Measurements from ENCODE around the gene TNFRSF21. TPM values are rescaled to one million over a fixed set of nuclear protein-coding genes. Genes with fewer than 3 reads are reported as not detected.

Gene TNFRSF21
- total and polyA plus RNA-seq, 9 of the 15 experiments (the other 6 are each of a cell fraction or from before 2014, with no cell fraction given): 0.63 to 5.7 (median 2.2) TPM

DNA sequence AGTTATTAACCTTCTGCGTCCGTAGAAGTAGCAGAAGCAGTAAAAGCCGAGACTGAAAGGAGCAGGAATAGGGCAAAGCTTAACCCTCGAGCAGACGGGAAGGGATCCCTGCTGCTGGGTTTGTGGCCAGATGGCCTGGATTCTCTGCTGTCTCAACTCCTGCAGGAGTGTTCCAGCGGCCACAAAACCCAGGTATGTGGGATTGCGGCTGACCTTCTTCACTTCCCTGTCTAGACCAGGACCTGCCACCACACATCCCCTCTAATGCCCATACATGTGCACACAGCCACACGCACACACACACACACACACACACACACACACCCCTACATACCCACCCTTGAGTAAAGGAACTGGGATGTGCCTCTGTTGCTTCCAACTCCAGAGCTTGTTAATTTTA, 33.1 kb upstream of the TNFRSF21 start:
- TF ChIP-seq L3MBTL2 (IDR thresholded peaks at IDR 0.05): no peak
- TF ChIP-seq U2AF2 (optimal IDR thresholded peaks at IDR 0.05; ENCODE audit: low read depth, low read length): no peak
- TF ChIP-seq NR2F6 (CRISPR knock-in tag; IDR thresholded peaks at IDR 0.05): no peak
- TF ChIP-seq RNF2 (IDR thresholded peaks at IDR 0.05): no peak
- TF ChIP-seq ZC3H11A (IDR thresholded peaks at IDR 0.05; ENCODE audit: low read depth, low read length): no peak
- no peak for TF ChIP-seq MAZ (CRISPR knock-in tag; conservative IDR thresholded peaks at IDR 0.05 in 1 of 2, IDR thresholded peaks at IDR 0.05 in 1 of 2)
- no peaks in the 10 kb centered on the region for H3K79me2 ChIP-seq (ENCODE audit: control insufficient read depth, insufficient read depth, low read length)
- ChIA-PET POLR2A (no interaction called here), CTCF (ENCODE audit: low intra/inter-chr PET ratio) (no interaction called here)
- BruUV-seq (replicated peaks): no TSS peak
- FAIRE-seq: no peak
- in situ Hi-C loops (cut with MboI): no loop called here
- no peaks in the 10 kb centered on the region for H3K36me3 ChIP-seq (ENCODE audit: control insufficient read depth, insufficient read depth, low read length)
- DNase-seq (ENCODE audit: extremely low read depth in 1 of 4, low spot score in 3 of 4): no peak
- peaks cover 5 to 9% of the 10 kb centered on the region in 2 experiments; a peak in 4 of 5 replicates for H3K27me3 ChIP-seq (ENCODE audit: control insufficient read depth in 2 of 2, insufficient read depth in 2 of 2, low read length in 2 of 2)
- no peaks in the 10 kb centered on the region for H4K20me1 ChIP-seq (replicated peaks; ENCODE audit: control insufficient read depth, insufficient read depth, low read length)
- peak; percentile 46 for ATAC-seq
- H3K9me1 ChIP-seq (ENCODE audit: control insufficient read depth, insufficient read depth, low read length): no peaks in the 10 kb centered on the region
- no peak overlapping the region for H3K27ac ChIP-seq (ENCODE audit: extremely low read depth, low read depth, low read length)
- no peaks in the 10 kb centered on the region for H3K9me3 ChIP-seq (replicated peaks; ENCODE audit: control insufficient read depth, insufficient read depth, low read depth, low read length)
- H3K4me3 ChIP-seq: no peak overlapping the region
- 0 out of 2 replicates have a peak overlapping the region, but pooled peaks have one; percentile 11 for H2AFZ ChIP-seq (ENCODE audit: low read depth, low read length)
- H3K9ac ChIP-seq (ENCODE audit: insufficient read depth in 1 of 2, low read depth in 2 of 2, low read length in 2 of 2): no peak overlapping the region
- H3K4me1 ChIP-seq (replicated peaks in 1 of 2; ENCODE audit: control insufficient read depth in 2 of 2, insufficient read depth in 2 of 2, low read length in 2 of 2): no peaks in the 10 kb centered on the region
- H3K4me2 ChIP-seq (ENCODE audit: insufficient read depth, low read length): no peak overlapping the region
- 2% methylated on average over 8 of the region's 8 CpGs for WGBS (ENCODE audit: insufficient coverage, low coverage, missing lambda C conversion rate)
- intact Hi-C loops (cut with micrococcal nuclease): no loop called here

DNA sequence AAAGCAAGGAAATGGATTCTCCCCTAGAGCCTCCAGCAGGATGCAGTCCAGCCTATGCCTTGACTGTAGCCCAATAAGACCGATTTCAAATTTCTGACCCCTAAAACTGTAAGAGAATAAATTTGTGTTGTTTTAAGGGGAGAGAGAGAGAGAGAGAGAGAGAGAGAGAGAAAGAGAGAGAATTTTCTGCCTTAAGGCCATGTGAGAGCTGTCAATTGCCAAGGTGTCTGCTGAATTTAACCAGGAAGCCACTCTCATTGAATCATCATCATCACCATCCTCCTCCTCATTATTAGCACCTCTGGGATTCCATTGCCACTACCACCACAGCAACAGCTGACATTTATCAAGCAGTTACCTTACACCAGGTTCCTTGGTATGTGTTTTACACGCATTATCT, 27.8 kb upstream of the TNFRSF21 start:
- TF ChIP-seq ESRRB (CRISPR knock-in tag; IDR thresholded peaks at IDR 0.05; ENCODE audit: borderline replicate concordance): no peak
- ATAC-seq: no peak
- H3K4me3 ChIP-seq: no peak overlapping the region
- H4K20me1 ChIP-seq (replicated peaks; ENCODE audit: control insufficient read depth, insufficient read depth, low read length): no peaks in the 10 kb centered on the region; the same call in 1 of the 2 replicates
- H3K79me2 ChIP-seq (ENCODE audit: control insufficient read depth, insufficient read depth, low read length): no peaks in the 10 kb centered on the region
- no peak for FAIRE-seq
- H3K27ac ChIP-seq (ENCODE audit: extremely low read depth, low read depth, low read length): no peak overlapping the region
- H3K4me1 ChIP-seq (replicated peaks in 1 of 2; ENCODE audit: control insufficient read depth in 2 of 2, insufficient read depth in 2 of 2, low read length in 2 of 2): no peaks in the 10 kb centered on the region; a peak in 1 of 5 replicates
- no peaks in the 10 kb centered on the region for H3K9me3 ChIP-seq (replicated peaks; ENCODE audit: control insufficient read depth, insufficient read depth, low read depth, low read length)
- WGBS (ENCODE audit: insufficient coverage, low coverage, missing lambda C conversion rate): 0% methylated on average over 2 of the region's 2 CpGs
- ChIA-PET CTCF (ENCODE audit: low intra/inter-chr PET ratio) (no interaction called here), POLR2A (interaction anchor here (1.6 kb wide), 1 partner anchor 11 kb away, joined by 8 read pairs; no protein-coding TSS in a partner anchor)
- no peaks in the 10 kb centered on the region for H3K9me1 ChIP-seq (ENCODE audit: control insufficient read depth, insufficient read depth, low read length)
- H3K36me3 ChIP-seq (ENCODE audit: control insufficient read depth, insufficient read depth, low read length): no peaks in the 10 kb centered on the region
- intact Hi-C loops (cut with micrococcal nuclease): no loop called here
- H3K4me2 ChIP-seq (ENCODE audit: insufficient read depth, low read length): no peak overlapping the region
- in situ Hi-C loops (cut with MboI): no loop called here
- no peak overlapping the region for H3K9ac ChIP-seq (ENCODE audit: insufficient read depth in 1 of 2, low read depth in 2 of 2, low read length in 2 of 2)
- BruUV-seq (replicated peaks): no TSS peak
- no peak overlapping the region for H2AFZ ChIP-seq (ENCODE audit: low read depth, low read length)
- no peak for DNase-seq (ENCODE audit: extremely low read depth in 1 of 4, low spot score in 3 of 4)
- H3K27me3 ChIP-seq (ENCODE audit: control insufficient read depth in 2 of 2, insufficient read depth in 2 of 2, low read length in 2 of 2): peaks cover 8 to 12% of the 10 kb centered on the region in 2 experiments; a peak in 4 of 5 replicates
